ENCODE measurements around the gene SBNO1.

The SBNO1 gene

DNA sequence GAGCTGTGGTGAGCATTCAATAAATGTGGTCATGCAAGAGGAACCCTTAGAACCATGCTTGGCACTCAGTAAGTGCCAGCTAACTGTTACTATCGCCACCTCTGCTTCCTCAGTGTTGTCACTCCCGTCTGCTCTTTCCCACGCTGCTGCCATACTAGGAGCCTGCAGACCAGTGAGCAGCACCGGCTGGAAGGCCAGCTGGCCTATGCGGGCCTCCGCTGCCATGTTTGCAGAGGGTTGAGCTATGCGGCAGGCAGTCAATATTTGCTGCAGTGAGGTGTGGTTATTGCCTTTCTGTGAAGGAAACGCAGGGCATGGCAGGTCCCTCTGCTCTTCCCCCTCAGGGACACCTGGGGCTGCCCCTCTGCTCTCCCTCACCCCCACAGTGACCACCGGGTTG lies 32.3 kb upstream of the SBNO1 start:
- H3K14ac ChIP-seq (ENCODE audit: low read length): no peak overlapping the region
- no peaks in the 10 kb centered on the region for H3K4me1 ChIP-seq (ENCODE audit: control insufficient read depth in 1 of 2, insufficient read depth in 2 of 2, low read length in 2 of 2)
- no peak overlapping the region for H4K12ac ChIP-seq (ENCODE audit: low read depth, low read length)
- peaks cover 62% of the 10 kb centered on the region in 2 experiments for H3K36me3 ChIP-seq (ENCODE audit: control insufficient read depth in 1 of 2, insufficient read depth in 2 of 2, low read length in 2 of 2)
- no peak overlapping the region for H2AK5ac ChIP-seq (ENCODE audit: low read length)
- H4K8ac ChIP-seq (ENCODE audit: low read depth, low read length): no peak overlapping the region
- H3K4me3 ChIP-seq (ENCODE audit: low read depth, low read length): no peak overlapping the region
- no peaks in the 10 kb centered on the region for H3K27me3 ChIP-seq (ENCODE audit: insufficient read depth, low read length)
- WGBS (ENCODE audit: extremely low coverage, insufficient coverage, insufficient read length): no CpG with 5 or more reads among the region's 9 CpGs
- H3K27ac ChIP-seq (ENCODE audit: low read depth, low read length): no peak overlapping the region
- no peak overlapping the region for H3K18ac ChIP-seq (ENCODE audit: low read length)
- peak overlapping the region; percentile 0 for H3K4ac ChIP-seq (ENCODE audit: low read depth, low read length)
- no peak overlapping the region for H2BK5ac ChIP-seq (ENCODE audit: low read depth, low read length, poor library complexity)
- H3K79me1 ChIP-seq (ENCODE audit: low read length): no peaks in the 10 kb centered on the region
- H2BK120ac ChIP-seq (ENCODE audit: insufficient read depth, low read length, poor library complexity): no peak overlapping the region
- H3K23ac ChIP-seq (ENCODE audit: low read length): no peak overlapping the region
- no peak overlapping the region for H2AFZ ChIP-seq (ENCODE audit: insufficient read depth, low read length, poor library complexity)
- H3K9me3 ChIP-seq (ENCODE audit: insufficient read depth, low read depth, low read length): no peaks in the 10 kb centered on the region
- H3K4me2 ChIP-seq (ENCODE audit: low read length): no peak overlapping the region
- no peaks in the 10 kb centered on the region for H3K79me2 ChIP-seq (ENCODE audit: control insufficient read depth, insufficient read depth, low read length, poor library complexity)
- H2BK12ac ChIP-seq (ENCODE audit: low read length): no peak overlapping the region
- DNase-seq: no peak
- no peak overlapping the region for H4K91ac ChIP-seq (ENCODE audit: low read depth, low read length)
- no peak overlapping the region for H3K9ac ChIP-seq (ENCODE audit: low read length)

DNA sequence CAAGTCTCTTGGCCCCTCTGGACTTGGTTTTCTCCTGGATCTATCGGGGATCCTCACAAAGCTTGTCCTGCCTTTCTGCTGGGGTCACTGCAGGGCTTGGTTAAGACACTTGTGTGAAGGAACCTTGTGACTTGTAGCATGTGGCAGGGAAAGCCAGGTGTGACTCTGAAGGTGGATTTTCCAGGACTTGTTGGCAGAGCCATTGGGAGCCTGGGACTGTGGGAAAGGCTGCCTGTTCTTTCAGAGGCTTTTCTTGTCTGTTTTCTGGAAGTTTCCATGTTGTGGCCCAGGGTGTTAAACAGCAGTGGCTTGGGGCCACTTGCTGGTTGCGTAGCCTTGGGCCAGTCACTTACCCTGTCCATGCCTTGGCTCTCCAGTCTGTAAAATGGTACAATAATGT lies 31.9 kb upstream of the SBNO1 start:
- no peaks in the 10 kb centered on the region for H3K79me2 ChIP-seq (ENCODE audit: control insufficient read depth, insufficient read depth, low read length, poor library complexity)
- H3K4me3 ChIP-seq (ENCODE audit: low read depth, low read length): no peak overlapping the region
- H3K14ac ChIP-seq (ENCODE audit: low read length): no peak overlapping the region
- H3K9ac ChIP-seq (ENCODE audit: low read length): no peak overlapping the region
- H4K12ac ChIP-seq (ENCODE audit: low read depth, low read length): no peak overlapping the region
- no peak overlapping the region for H2BK120ac ChIP-seq (ENCODE audit: insufficient read depth, low read length, poor library complexity)
- no peaks in the 10 kb centered on the region for H3K4me1 ChIP-seq (ENCODE audit: control insufficient read depth in 1 of 2, insufficient read depth in 2 of 2, low read length in 2 of 2)
- H2BK12ac ChIP-seq (ENCODE audit: low read length): no peak overlapping the region
- no peak overlapping the region for H3K18ac ChIP-seq (ENCODE audit: low read length)
- peaks cover 62 to 63% of the 10 kb centered on the region in 2 experiments for H3K36me3 ChIP-seq (ENCODE audit: control insufficient read depth in 1 of 2, insufficient read depth in 2 of 2, low read length in 2 of 2)
- H3K27ac ChIP-seq (ENCODE audit: low read depth, low read length): no peak overlapping the region
- H3K9me3 ChIP-seq (ENCODE audit: insufficient read depth, low read depth, low read length): no peaks in the 10 kb centered on the region
- H3K23ac ChIP-seq (ENCODE audit: low read length): no peak overlapping the region
- H4K91ac ChIP-seq (ENCODE audit: low read depth, low read length): no peak overlapping the region
- H3K4me2 ChIP-seq (ENCODE audit: low read length): no peak overlapping the region
- no peaks in the 10 kb centered on the region for H3K27me3 ChIP-seq (ENCODE audit: insufficient read depth, low read length)
- WGBS (ENCODE audit: extremely low coverage, insufficient coverage, insufficient read length): no CpG with 5 or more reads among the region's 2 CpGs
- DNase-seq: no peak
- H3K79me1 ChIP-seq (ENCODE audit: low read length): no peaks in the 10 kb centered on the region
- H2AFZ ChIP-seq (ENCODE audit: insufficient read depth, low read length, poor library complexity): no peak overlapping the region
- H3K4ac ChIP-seq (ENCODE audit: low read depth, low read length): no peak overlapping the region
- no peak overlapping the region for H4K8ac ChIP-seq (ENCODE audit: low read depth, low read length)
- H2BK5ac ChIP-seq (ENCODE audit: low read depth, low read length, poor library complexity): no peak overlapping the region
- no peak overlapping the region for H2AK5ac ChIP-seq (ENCODE audit: low read length)

DNA sequence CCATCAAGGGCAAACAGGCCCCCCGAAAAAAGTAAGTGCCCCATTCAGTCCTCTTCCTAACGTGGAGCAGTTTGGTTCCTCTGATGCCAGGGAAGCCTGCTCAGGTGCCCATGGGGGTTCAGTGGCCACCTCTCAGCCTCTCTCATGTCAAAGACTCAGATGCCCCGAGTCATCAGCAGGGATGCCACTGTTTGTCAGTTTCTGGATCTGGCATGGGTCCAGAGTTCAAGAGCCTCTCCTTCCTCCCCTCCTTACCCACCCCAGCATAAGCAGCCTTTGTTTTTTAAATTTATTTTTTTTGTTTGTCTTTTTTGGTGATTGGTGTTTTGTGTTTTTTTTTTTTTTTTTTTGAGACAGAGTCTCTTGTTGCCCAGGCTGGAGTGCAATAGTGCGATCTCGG lies 30.6 kb upstream of the SBNO1 start:
- H3K4me3 ChIP-seq (ENCODE audit: low read depth, low read length): no peak overlapping the region
- no CpG with 5 or more reads among the region's 5 CpGs for WGBS (ENCODE audit: extremely low coverage, insufficient coverage, insufficient read length)

DNA sequence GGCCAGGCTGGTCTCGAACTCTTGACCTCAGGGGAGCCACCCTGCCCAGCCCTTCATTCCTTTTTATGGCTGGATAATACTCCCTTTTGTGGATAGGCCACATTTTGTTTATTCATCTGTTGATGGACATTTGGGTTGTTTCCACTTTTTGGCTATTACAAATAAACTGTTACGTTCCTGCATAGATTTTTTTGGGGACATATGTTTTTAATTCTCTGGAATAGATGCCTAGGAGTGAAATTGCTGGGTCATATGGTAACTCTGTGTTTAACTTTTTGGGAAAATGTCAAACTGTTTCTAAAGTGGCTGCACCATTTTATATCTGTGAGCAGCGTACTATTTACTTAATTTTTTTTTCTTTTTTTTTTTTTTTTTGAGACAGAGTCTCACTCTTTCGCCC lies 29.1 kb upstream of the SBNO1 start:
- peaks cover 65 to 66% of the 10 kb centered on the region in 2 experiments for H3K36me3 ChIP-seq (ENCODE audit: control insufficient read depth in 1 of 2, insufficient read depth in 2 of 2, low read length in 2 of 2)
- H2BK120ac ChIP-seq (ENCODE audit: insufficient read depth, low read length, poor library complexity): no peak overlapping the region
- no peak overlapping the region for H2AK5ac ChIP-seq (ENCODE audit: low read length)
- no peak overlapping the region for H3K4me3 ChIP-seq (ENCODE audit: low read depth, low read length)
- H4K12ac ChIP-seq (ENCODE audit: low read depth, low read length): no peak overlapping the region
- H3K27ac ChIP-seq (ENCODE audit: low read depth, low read length): no peak overlapping the region
- peaks cover 6 to 10% of the 10 kb centered on the region in 2 experiments for H3K4me1 ChIP-seq (ENCODE audit: control insufficient read depth in 1 of 2, insufficient read depth in 2 of 2, low read length in 2 of 2)
- H3K23ac ChIP-seq (ENCODE audit: low read length): no peak overlapping the region
- no peak overlapping the region for H3K9ac ChIP-seq (ENCODE audit: low read length)
- no peak overlapping the region for H3K4me2 ChIP-seq (ENCODE audit: low read length)
- no CpG with 5 or more reads among the region's 4 CpGs for WGBS (ENCODE audit: extremely low coverage, insufficient coverage, insufficient read length)
- H2AFZ ChIP-seq (ENCODE audit: insufficient read depth, low read length, poor library complexity): no peak overlapping the region
- no peak overlapping the region for H3K14ac ChIP-seq (ENCODE audit: low read length)
- H3K79me1 ChIP-seq (ENCODE audit: low read length): peaks cover 8% of the 10 kb centered on the region
- no peak overlapping the region for H2BK5ac ChIP-seq (ENCODE audit: low read depth, low read length, poor library complexity)
- H2BK12ac ChIP-seq (ENCODE audit: low read length): no peak overlapping the region
- no peak overlapping the region for H4K8ac ChIP-seq (ENCODE audit: low read depth, low read length)
- H3K4ac ChIP-seq (ENCODE audit: low read depth, low read length): no peak overlapping the region
- no peak overlapping the region for H3K18ac ChIP-seq (ENCODE audit: low read length)
- H3K27me3 ChIP-seq (ENCODE audit: insufficient read depth, low read length): no peaks in the 10 kb centered on the region
- no peaks in the 10 kb centered on the region for H3K9me3 ChIP-seq (ENCODE audit: insufficient read depth, low read depth, low read length)
- peaks cover 5% of the 10 kb centered on the region for H3K79me2 ChIP-seq (ENCODE audit: control insufficient read depth, insufficient read depth, low read length, poor library complexity)
- DNase-seq: no peak
- no peak overlapping the region for H4K91ac ChIP-seq (ENCODE audit: low read depth, low read length)

More for the DNA sequence above, 30.6 kb upstream of the SBNO1 start:
- Histone ChIP-seq H2BK12ac (ENCODE audit: low read length) (no peak overlapping the region), H3K9me3 (ENCODE audit: insufficient read depth, low read depth, low read length) (no peaks in the 10 kb centered on the region), H4K91ac (ENCODE audit: low read depth, low read length) (no peak overlapping the region), H3K36me3 (ENCODE audit: control insufficient read depth in 1 of 2, insufficient read depth in 2 of 2, low read length in 2 of 2) (peaks cover 68 to 73% of the 10 kb centered on the region in 2 experiments), H3K18ac (ENCODE audit: low read length) (no peak overlapping the region), H4K12ac (ENCODE audit: low read depth, low read length) (no peak overlapping the region), H2AFZ (ENCODE audit: insufficient read depth, low read length, poor library complexity) (no peak overlapping the region), H3K4me1 (ENCODE audit: control insufficient read depth in 1 of 2, insufficient read depth in 2 of 2, low read length in 2 of 2) (peaks cover 2 to 5% of the 10 kb centered on the region in 2 experiments), H3K23ac (ENCODE audit: low read length) (no peak overlapping the region), H3K14ac (ENCODE audit: low read length) (no peak overlapping the region), H3K4me2 (ENCODE audit: low read length) (no peak overlapping the region), H3K79me2 (ENCODE audit: control insufficient read depth, insufficient read depth, low read length, poor library complexity) (no peaks in the 10 kb centered on the region), H3K27me3 (ENCODE audit: insufficient read depth, low read length) (no peaks in the 10 kb centered on the region), H3K9ac (ENCODE audit: low read length) (no peak overlapping the region), H3K4ac (ENCODE audit: low read depth, low read length) (no peak overlapping the region), H2AK5ac (ENCODE audit: low read length) (no peak overlapping the region), H4K8ac (ENCODE audit: low read depth, low read length) (no peak overlapping the region), H3K79me1 (ENCODE audit: low read length) (no peaks in the 10 kb centered on the region), H2BK5ac (ENCODE audit: low read depth, low read length, poor library complexity) (no peak overlapping the region), H3K27ac (ENCODE audit: low read depth, low read length) (no peak overlapping the region), H2BK120ac (ENCODE audit: insufficient read depth, low read length, poor library complexity) (no peak overlapping the region)
- no peak for DNase-seq
